ENCODE data around the gene CYP27C1. TPM values are rescaled to one million over a fixed set of nuclear protein-coding genes. Genes with fewer than 3 reads are reported as not detected.

CYP27C1 gene
- total and polyA plus RNA-seq, 9 of the 15 experiments (the other 6 are each of a cell fraction or from before 2014, with no cell fraction given) = not detected

- TF ChIP-seq AFF4 (CRISPR knock-in tag; IDR thresholded peaks at IDR 0.05) (no peak), FUS (optimal IDR thresholded peaks at IDR 0.05; ENCODE audit: low read depth, low read length) (no peak), ZNF41 (CRISPR knock-in tag; conservative IDR thresholded peaks at IDR 0.05) (no peak), ZNF398 (CRISPR knock-in tag; IDR thresholded peaks at IDR 0.05) (no peak), MBD2 (IDR thresholded peaks at IDR 0.05; ENCODE audit: borderline replicate concordance, low read depth) (no peak), TCF15 (CRISPR knock-in tag; IDR thresholded peaks at IDR 0.05) (no peak), PCBP2 (IDR thresholded peaks at IDR 0.05; ENCODE audit: low read depth, low read length, poor library complexity, severe bottlenecking) (no peak)
Measured at GRCh38 chr2:127161176-127162136, 58.6 kb downstream of the CYP27C1 start (continued).
